ENCODE results near the gene OCA2.

Gene OCA2

GRCh38 chr15:27817258-27817657 is 281.9 kb downstream of the OCA2 start:
- no peak for DNase-seq (ENCODE audit: low read depth)

GRCh38 chr15:27816790-27817189 is 282.3 kb downstream of the OCA2 start:
- DNase-seq (ENCODE audit: low read depth): no peak

GRCh38 chr15:27815035-27815434 is 284.1 kb downstream of the OCA2 start:
- DNase-seq (ENCODE audit: low read depth): no peak

- DNase-seq (ENCODE audit: low read depth): no peak
Measured at GRCh38 chr15:27813139-27813538, 286.0 kb downstream of the OCA2 start.

- no peak for DNase-seq (ENCODE audit: low read depth)
Measured at GRCh38 chr15:27808182-27808581, 290.9 kb downstream of the OCA2 start.

- DNase-seq (ENCODE audit: low read depth): no peak
Measured at GRCh38 chr15:27807335-27807734, 291.8 kb downstream of the OCA2 start.

- DNase-seq (ENCODE audit: low read depth): no peak
Measured at GRCh38 chr15:27806396-27806795, 292.7 kb downstream of the OCA2 start.

GRCh38 chr15:27805261-27806220 is 293.6 kb downstream of the OCA2 start:
- no peak for DNase-seq (ENCODE audit: low read depth)

- DNase-seq (ENCODE audit: low read depth): no peak
Measured at GRCh38 chr15:27804569-27805260, 294.4 kb downstream of the OCA2 start.

GRCh38 chr15:27798807-27799206 is 300.3 kb downstream of the OCA2 start:
- no peak for DNase-seq (ENCODE audit: low read depth)

- DNase-seq (ENCODE audit: low read depth): no peak
Measured at GRCh38 chr15:27797765-27798164, 301.4 kb downstream of the OCA2 start.

GRCh38 chr15:27796405-27797320 is 302.5 kb downstream of the OCA2 start:
- DNase-seq (ENCODE audit: low read depth): no peak

- no peak for DNase-seq (ENCODE audit: low read depth)
Measured at GRCh38 chr15:27792756-27793264, 306.3 kb downstream of the OCA2 start.

GRCh38 chr15:27790270-27790669 is 308.8 kb downstream of the OCA2 start:
- no peak for DNase-seq (ENCODE audit: low read depth)

- no peak for DNase-seq (ENCODE audit: low read depth)
Measured at GRCh38 chr15:27787931-27788330, 311.2 kb downstream of the OCA2 start.

- no peak for DNase-seq (ENCODE audit: low read depth)
Measured at GRCh38 chr15:27784107-27784506, 315.0 kb downstream of the OCA2 start.

- no peak for DNase-seq (ENCODE audit: low read depth)
Measured at GRCh38 chr15:27783678-27784077, 315.4 kb downstream of the OCA2 start.

- DNase-seq (ENCODE audit: low read depth): no peak
Measured at GRCh38 chr15:27782125-27782524, 317.0 kb downstream of the OCA2 start.

GRCh38 chr15:27776501-27776900 is 322.6 kb downstream of the OCA2 start:
- DNase-seq (ENCODE audit: low read depth): no peak

- DNase-seq (ENCODE audit: low read depth): no peak
Measured at GRCh38 chr15:27774638-27775037, 324.5 kb downstream of the OCA2 start.

GRCh38 chr15:27774191-27774590 is 324.9 kb downstream of the OCA2 start:
- no peak for DNase-seq (ENCODE audit: low read depth)

GRCh38 chr15:27771892-27772291 is 327.2 kb downstream of the OCA2 start:
- DNase-seq (ENCODE audit: low read depth): no peak
